H9 (cell line): ENCODE data around the gene CLMN. TPM values are rescaled to one million over a fixed set of nuclear protein-coding genes. Genes with fewer than 3 reads are reported as not detected.

ENCODE experiments used
- DNase-seq: peaks from one replicate; pipeline ENCODE4 v3.0.0-alpha.2; 2017
- H2AFZ ChIP-seq: one replicate; pipeline ENCODE4 v1.6.1; 2013; ENCODE audit warnings: mild to moderate bottlenecking, low read length, control low read depth, moderate library complexity
- H2AK5ac ChIP-seq: 2 replicates; pipeline ENCODE4 v1.6.1; 2013; ENCODE audit warnings: low read length, control low read depth, mixed read lengths; ENCODE audit not compliant: insufficient read length
- H2BK120ac ChIP-seq: one replicate; pipeline ENCODE4 v1.6.1; 2013; ENCODE audit warnings: low read depth, mild to moderate bottlenecking, low read length, control low read depth, inconsistent platforms; ENCODE audit not compliant: poor library complexity, severe bottlenecking
- H2BK12ac ChIP-seq: 2 replicates; pipeline ENCODE4 v1.6.1; 2013; ENCODE audit warnings: low read length, control low read depth, mixed read lengths, low read depth; ENCODE audit not compliant: insufficient read length
- H2BK15ac ChIP-seq: 2 replicates; pipeline ENCODE4 v1.6.1; 2013; ENCODE audit warnings: low read depth, low read length, control low read depth
- H2BK20ac ChIP-seq: one replicate; pipeline ENCODE4 v1.6.1; 2013; ENCODE audit warnings: low read depth, mild to moderate bottlenecking, low read length, control low read depth, inconsistent platforms; ENCODE audit not compliant: poor library complexity, severe bottlenecking
- H2BK5ac ChIP-seq: 2 replicates; pipeline ENCODE4 v1.6.1; 2013; ENCODE audit warnings: low read length, control low read depth, mixed read lengths; ENCODE audit not compliant: insufficient read length
- H3K14ac ChIP-seq: 2 replicates; pipeline ENCODE4 v1.6.1; 2013; ENCODE audit warnings: low read length, control low read depth; ENCODE audit not compliant: insufficient read depth
- H3K18ac ChIP-seq: 2 replicates; pipeline ENCODE4 v1.6.1; 2013; ENCODE audit warnings: low read depth, mild to moderate bottlenecking, mixed read lengths, low read length, control low read depth; ENCODE audit not compliant: insufficient read length
- H3K23ac ChIP-seq: 2 replicates; pipeline ENCODE4 v1.6.1; 2013; ENCODE audit warnings: low read length, control low read depth, mixed read lengths, low read depth; ENCODE audit not compliant: insufficient read length
- H3K23me2 ChIP-seq: 2 replicates; pipeline ENCODE4 v1.6.1; 2013; ENCODE audit warnings: low read depth, mild to moderate bottlenecking, mixed read lengths, low read length, control low read depth; ENCODE audit not compliant: insufficient read length, poor library complexity, severe bottlenecking
- H3K27ac ChIP-seq: 2 replicates; pipeline ENCODE4 v1.5.1; 2013; ENCODE audit warnings: low read length, control low read depth, mixed read lengths, low read depth; ENCODE audit not compliant: insufficient read length
- H3K27me3 ChIP-seq: 2 replicates; pipeline ENCODE4 v1.6.1; 2013; ENCODE audit warnings: low read length, control low read depth, inconsistent platforms; ENCODE audit not compliant: insufficient read depth
- H3K4ac ChIP-seq: 2 replicates; pipeline ENCODE4 v1.6.1; 2013; ENCODE audit warnings: low read depth, mild to moderate bottlenecking, control low read depth, inconsistent platforms, low read length, moderate library complexity
- H3K4me1 ChIP-seq: 2 replicates; pipeline ENCODE4 v1.6.1; 2013; ENCODE audit warnings: low read length, control low read depth, inconsistent platforms; ENCODE audit not compliant: insufficient read depth
- H3K4me2 ChIP-seq: 2 replicates; pipeline ENCODE4 v1.6.1; 2013; ENCODE audit warnings: low read length, control low read depth, mixed read lengths; ENCODE audit not compliant: insufficient read length, insufficient read depth
- H3K56ac ChIP-seq: 2 replicates; pipeline ENCODE4 v1.6.1; 2013; ENCODE audit warnings: low read depth, mild to moderate bottlenecking, mixed read lengths, low read length, control low read depth; ENCODE audit not compliant: insufficient read length
- H3K79me1 ChIP-seq: 2 replicates; pipeline ENCODE4 v1.6.1; 2013; ENCODE audit warnings: low read depth, mild to moderate bottlenecking, moderate library complexity, low read length, control low read depth, inconsistent platforms; ENCODE audit not compliant: insufficient read depth, poor library complexity, severe bottlenecking
- H3K79me2 ChIP-seq: 2 replicates; pipeline ENCODE4 v1.6.1; 2013; ENCODE audit warnings: low read length, control low read depth, inconsistent platforms; ENCODE audit not compliant: insufficient read depth
- H3K9ac ChIP-seq: 2 replicates; pipeline ENCODE4 v1.6.1; 2013; ENCODE audit warnings: low read length, control low read depth, mixed read lengths; ENCODE audit not compliant: insufficient read length; ENCODE audit errors: extremely low read depth
- H3K9me3 ChIP-seq: one replicate; pipeline ENCODE4 v1.6.1; 2013; ENCODE audit warnings: low read depth, low read length, inconsistent platforms; ENCODE audit not compliant: control insufficient read depth
- H3T11ph ChIP-seq: one replicate; pipeline ENCODE4 v1.6.1; 2013; ENCODE audit warnings: mild to moderate bottlenecking, low read length, control low read depth, inconsistent platforms
- H4K20me1 ChIP-seq: one replicate; pipeline ENCODE4 v1.6.1; 2013; ENCODE audit not compliant: control insufficient read depth, insufficient read length, insufficient read depth
- H4K5ac ChIP-seq: 2 replicates; pipeline ENCODE4 v1.6.1; 2013; ENCODE audit warnings: low read depth, mild to moderate bottlenecking, mixed read lengths, low read length, control low read depth; ENCODE audit not compliant: insufficient read length
- H4K8ac ChIP-seq: replicated peaks from 2 replicates; pipeline ENCODE4 v1.6.1; 2013; ENCODE audit warnings: low read length, control low read depth, mixed read lengths, low read depth; ENCODE audit not compliant: insufficient read length
- H4K91ac ChIP-seq: 2 replicates; pipeline ENCODE4 v1.6.1; 2013; ENCODE audit warnings: low read depth, mild to moderate bottlenecking, moderate library complexity, mixed read lengths, low read length, control low read depth; ENCODE audit not compliant: insufficient read length
- H3K27ac Mint-ChIP-seq, 3 experiments: 2 replicates in 2 of 3; 3 replicates in 1 of 3; pipeline ENCODE4 v1.8.0; 2020 to 2021; ENCODE audit warnings: mixed read lengths in 3 of 3, mild to moderate bottlenecking in 1 of 3, moderate library complexity in 1 of 3
- H3K27me3 Mint-ChIP-seq: 2 replicates; pipeline ENCODE4 v1.8.0; 2021; ENCODE audit warnings: low read depth, mild to moderate bottlenecking, moderate library complexity, mixed read lengths
- H3K36me3 Mint-ChIP-seq, 3 experiments: 2 replicates in 2 of 3; 3 replicates in 1 of 3; pipeline ENCODE4 v1.8.0; 2020 to 2021; ENCODE audit warnings: low read depth in 3 of 3, mixed read lengths in 3 of 3; ENCODE audit not compliant: insufficient read depth in 1 of 3
- H3K4me1 Mint-ChIP-seq, 2 experiments: 2 replicates each; pipeline ENCODE4 v1.8.0; 2020; ENCODE audit warnings: mixed read lengths in 2 of 2
- H3K4me3 Mint-ChIP-seq, 2 experiments: 2 replicates in 1 of 2; 3 replicates in 1 of 2; pipeline ENCODE4 v1.8.0; 2020 to 2021; ENCODE audit warnings: mild to moderate bottlenecking in 2 of 2, mixed read lengths in 2 of 2, moderate library complexity in 1 of 2
- H3K9me3 Mint-ChIP-seq, 2 experiments: 2 replicates in 1 of 2; 3 replicates in 1 of 2; pipeline ENCODE4 v1.8.0; 2020; ENCODE audit warnings: mild to moderate bottlenecking in 2 of 2, mixed read lengths in 2 of 2, moderate library complexity in 1 of 2
- CTCF ChIP-seq: fragments of 200-600 bp; sonication (generic); conservative IDR thresholded peaks from 3 replicates; pipeline ENCODE4 v1.8.0; 2021; ENCODE audit warnings: antibody characterized with exemption, mild to moderate bottlenecking
- WGBS: extraction: QIAGEN DNeasy Blood & Tissue Kit; methylation state at CpG from one replicate; pipeline ENCODE4 v1.1.7; 2013; ENCODE audit warnings: missing lambda C conversion rate, low lambda C conversion rate, mixed read lengths; ENCODE audit not compliant: insufficient read length; ENCODE audit errors: extremely low coverage; 5-methylcytosine and 5-hydroxymethylcytosine counted together
- total RNA-seq: library from RNA; stranded (reverse); gene quantifications from 2 replicates; pipeline ENCODE4 v1.2.1, GENCODE V29; 2021

The CLMN gene
- total RNA-seq, 1 experiment from 2014 or later, result 7.6 TPM

GRCh38 chr14:95322651-95323050, 2.9 kb upstream of the CLMN start:
- H3K4me1 Mint-ChIP-seq, result peaks cover 19 to 21% of the 10 kb centered on the region in 2 experiments
- Histone ChIP-seq H3K4ac (no peak overlapping the region), H2BK120ac (no peak overlapping the region), H4K5ac (no peak overlapping the region), H2BK12ac (no peak overlapping the region), H2BK20ac (no peak overlapping the region), H3K18ac (no peak overlapping the region), H4K91ac (no peak overlapping the region), H3K14ac (no peak overlapping the region), H2AFZ (no peak overlapping the region), H3T11ph (no peak overlapping the region), H3K56ac (no peak overlapping the region), H3K4me2 (no peak overlapping the region), H3K23me2 (peaks cover 3% of the 10 kb centered on the region), H3K9me3 (no peaks in the 10 kb centered on the region), H2BK15ac (no peak overlapping the region), H4K8ac (no peak overlapping the region), H2BK5ac (no peak overlapping the region), H3K79me2 (no peaks in the 10 kb centered on the region), H3K79me1 (no peaks in the 10 kb centered on the region), H3K9ac (no peak overlapping the region), H3K27me3 (peaks cover 5% of the 10 kb centered on the region; the same call in 1 of the 2 replicates), H3K23ac (no peak overlapping the region), H4K20me1 (no peaks in the 10 kb centered on the region), H3K4me1 (no peaks in the 10 kb centered on the region), H3K27ac (no peak overlapping the region), H2AK5ac (no peak overlapping the region)
- no peak for TF ChIP-seq CTCF
- peaks cover 0 to 4% (median 0%) of the 10 kb centered on the region in 3 experiments; a peak in 1 of 7 replicates for H3K36me3 Mint-ChIP-seq
- no CpG with 5 or more reads among the region's 4 CpGs for WGBS
- H3K27ac Mint-ChIP-seq, result no peak overlapping the region
- DNase-seq, result no peak
- H3K4me3 Mint-ChIP-seq, result no peak overlapping the region
- peaks cover 56% of the 10 kb centered on the region for H3K27me3 Mint-ChIP-seq
- peaks cover under 1 to 2% of the 10 kb centered on the region in 2 experiments; a peak in 2 of 5 replicates for H3K9me3 Mint-ChIP-seq
